Measurements from ENCODE around the gene GNA12.

- no peak for TF ChIP-seq SMC3 (conservative IDR thresholded peaks at IDR 0.05; ENCODE audit: insufficient read depth, low read depth, low read length)
- no peak for TF ChIP-seq ATF7 (IDR thresholded peaks at IDR 0.05)
- TF ChIP-seq, protein P1, sequence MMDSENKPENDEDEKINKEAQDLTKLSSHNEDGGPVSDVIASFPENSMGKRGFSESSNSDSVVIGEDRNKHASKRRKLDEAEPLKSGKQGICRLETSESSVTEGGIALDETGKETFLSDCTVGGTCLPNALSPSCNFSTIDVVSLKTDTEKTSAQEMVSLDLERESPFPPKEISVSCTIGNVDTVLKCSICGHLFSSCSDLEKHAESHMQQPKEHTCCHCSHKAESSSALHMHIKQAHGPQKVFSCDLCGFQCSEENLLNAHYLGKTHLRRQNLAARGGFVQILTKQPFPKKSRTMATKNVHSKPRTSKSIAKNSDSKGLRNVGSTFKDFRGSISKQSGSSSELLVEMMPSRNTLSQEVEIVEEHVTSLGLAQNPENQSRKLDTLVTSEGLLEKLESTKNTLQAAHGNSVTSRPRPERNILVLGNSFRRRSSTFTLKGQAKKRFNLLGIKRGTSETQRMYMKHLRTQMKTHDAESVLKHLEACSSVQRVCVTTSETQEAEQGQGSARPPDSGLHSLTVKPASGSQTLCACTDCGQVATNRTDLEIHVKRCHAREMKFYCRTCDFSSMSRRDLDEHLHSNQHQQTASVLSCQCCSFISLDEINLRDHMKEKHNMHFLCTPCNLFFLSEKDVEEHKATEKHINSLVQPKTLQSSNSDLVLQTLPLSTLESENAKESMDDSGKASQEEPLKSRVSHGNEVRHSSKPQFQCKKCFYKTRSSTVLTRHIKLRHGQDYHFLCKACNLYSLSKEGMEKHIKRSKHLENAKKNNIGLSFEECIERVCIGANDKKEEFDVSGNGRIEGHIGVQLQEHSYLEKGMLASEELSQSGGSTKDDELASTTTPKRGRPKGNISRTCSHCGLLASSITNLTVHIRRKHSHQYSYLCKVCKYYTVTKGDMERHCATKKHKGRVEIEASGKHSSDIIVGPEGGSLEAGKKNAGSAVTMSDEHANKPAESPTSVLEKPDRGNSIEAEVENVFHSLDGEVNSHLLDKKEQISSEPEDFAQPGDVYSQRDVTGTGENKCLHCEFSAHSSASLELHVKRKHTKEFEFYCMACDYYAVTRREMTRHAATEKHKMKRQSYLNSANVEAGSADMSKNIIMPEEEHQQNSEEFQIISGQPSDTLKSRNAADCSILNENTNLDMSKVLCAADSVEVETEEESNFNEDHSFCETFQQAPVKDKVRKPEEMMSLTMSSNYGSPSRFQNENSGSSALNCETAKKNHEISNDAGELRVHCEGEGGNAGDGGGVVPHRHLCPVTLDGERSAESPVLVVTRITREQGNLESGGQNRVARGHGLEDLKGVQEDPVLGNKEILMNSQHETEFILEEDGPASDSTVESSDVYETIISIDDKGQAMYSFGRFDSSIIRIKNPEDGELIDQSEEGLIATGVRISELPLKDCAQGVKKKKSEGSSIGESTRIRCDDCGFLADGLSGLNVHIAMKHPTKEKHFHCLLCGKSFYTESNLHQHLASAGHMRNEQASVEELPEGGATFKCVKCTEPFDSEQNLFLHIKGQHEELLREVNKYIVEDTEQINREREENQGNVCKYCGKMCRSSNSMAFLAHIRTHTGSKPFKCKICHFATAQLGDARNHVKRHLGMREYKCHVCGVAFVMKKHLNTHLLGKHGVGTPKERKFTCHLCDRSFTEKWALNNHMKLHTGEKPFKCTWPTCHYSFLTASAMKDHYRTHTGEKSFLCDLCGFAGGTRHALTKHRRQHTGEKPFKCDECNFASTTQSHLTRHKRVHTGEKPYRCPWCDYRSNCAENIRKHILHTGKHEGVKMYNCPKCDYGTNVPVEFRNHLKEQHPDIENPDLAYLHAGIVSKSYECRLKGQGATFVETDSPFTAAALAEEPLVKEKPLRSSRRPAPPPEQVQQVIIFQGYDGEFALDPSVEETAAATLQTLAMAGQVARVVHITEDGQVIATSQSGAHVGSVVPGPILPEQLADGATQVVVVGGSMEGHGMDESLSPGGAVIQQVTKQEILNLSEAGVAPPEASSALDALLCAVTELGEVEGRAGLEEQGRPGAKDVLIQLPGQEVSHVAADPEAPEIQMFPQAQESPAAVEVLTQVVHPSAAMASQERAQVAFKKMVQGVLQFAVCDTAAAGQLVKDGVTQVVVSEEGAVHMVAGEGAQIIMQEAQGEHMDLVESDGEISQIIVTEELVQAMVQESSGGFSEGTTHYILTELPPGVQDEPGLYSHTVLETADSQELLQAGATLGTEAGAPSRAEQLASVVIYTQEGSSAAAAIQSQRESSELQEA (IDR thresholded peaks at IDR 0.05; ENCODE audit: low read depth): no peak
- no peak for TF ChIP-seq STAG1 (CRISPR knock-in tag; IDR thresholded peaks at IDR 0.05; ENCODE audit: borderline replicate concordance)
- TF ChIP-seq ZNF354B (CRISPR knock-in tag; IDR thresholded peaks at IDR 0.05): no peak
- no peak for TF ChIP-seq POLR2A (conservative IDR thresholded peaks at IDR 0.05)
- TF ChIP-seq TRIM28 (IDR thresholded peaks at IDR 0.05): no peak
- TF ChIP-seq TEAD1 (CRISPR knock-in tag; IDR thresholded peaks at IDR 0.05): no peak
Observed at GRCh38 chr7:2837496-2837895, 6.6 kb downstream of the GNA12 start.

All from K562 (cell line).